ENCODE results near the gene ARSK.
"Not testable (repeated sequence)": the region's sequence is repeated elsewhere in the genome, so short reads cannot be mapped to it uniquely, and the experiment has no call there.

ARSK gene

GRCh38 chr5:95631255-95631958 lies 76.5 kb downstream of the ARSK start:
- no peak overlapping the region for H3K27ac ChIP-seq (ENCODE audit: low read length)
- no CpG with 5 or more reads among the region's 2 CpGs for WGBS (ENCODE audit: insufficient coverage, insufficient read length)
- H3K4me1 ChIP-seq (ENCODE audit: control insufficient read depth, insufficient read depth, low read length) = no peaks in the 10 kb centered on the region
- no peak overlapping the region for H3K4me3 ChIP-seq (ENCODE audit: low read length)
- DNase-seq (ENCODE audit: low read depth, low spot score) = no peak
- no peaks in the 10 kb centered on the region for H3K36me3 ChIP-seq (ENCODE audit: control insufficient read depth, insufficient read depth, low read length)
- no peaks in the 10 kb centered on the region for H3K27me3 ChIP-seq (ENCODE audit: control insufficient read depth, insufficient read depth, low read length)
- peaks cover 2% of the 10 kb centered on the region for H3K9me3 ChIP-seq (ENCODE audit: control insufficient read depth, insufficient read depth, low read length)

- peaks cover 2% of the 10 kb centered on the region for H3K9me3 ChIP-seq (ENCODE audit: control insufficient read depth, insufficient read depth, low read length)
- H3K27ac ChIP-seq (ENCODE audit: low read length) = no peak overlapping the region
- no peak overlapping the region for H3K4me3 ChIP-seq (ENCODE audit: low read length)
- no CpG with 5 or more reads among the region's 4 CpGs for WGBS (ENCODE audit: insufficient coverage, insufficient read length)
- no peak for DNase-seq (ENCODE audit: low read depth, low spot score)
- no peaks in the 10 kb centered on the region for H3K27me3 ChIP-seq (ENCODE audit: control insufficient read depth, insufficient read depth, low read length)
- H3K36me3 ChIP-seq (ENCODE audit: control insufficient read depth, insufficient read depth, low read length) = no peaks in the 10 kb centered on the region
- H3K4me1 ChIP-seq (ENCODE audit: control insufficient read depth, insufficient read depth, low read length) = no peaks in the 10 kb centered on the region
These were observed 77.2 kb downstream of the ARSK start for GRCh38 chr5:95631991-95632675.

- H3K9me3 ChIP-seq (ENCODE audit: control insufficient read depth, insufficient read depth, low read length); H3K27ac ChIP-seq (ENCODE audit: low read length); DNase-seq (ENCODE audit: low read depth, low spot score); H3K4me1 ChIP-seq (ENCODE audit: control insufficient read depth, insufficient read depth, low read length); H3K36me3 ChIP-seq (ENCODE audit: control insufficient read depth, insufficient read depth, low read length); H3K27me3 ChIP-seq (ENCODE audit: control insufficient read depth, insufficient read depth, low read length); H3K4me3 ChIP-seq (ENCODE audit: low read length): not testable (repeated sequence)
- no CpG with 5 or more reads among the region's 2 CpGs for WGBS (ENCODE audit: insufficient coverage, insufficient read length)
These were observed 78.0 kb downstream of the ARSK start for GRCh38 chr5:95632942-95633341.

- H3K4me3 ChIP-seq (ENCODE audit: low read length) = no peak overlapping the region
- no peaks in the 10 kb centered on the region for H3K4me1 ChIP-seq (ENCODE audit: control insufficient read depth, insufficient read depth, low read length)
- peaks cover 2% of the 10 kb centered on the region for H3K9me3 ChIP-seq (ENCODE audit: control insufficient read depth, insufficient read depth, low read length)
- H3K27ac ChIP-seq (ENCODE audit: low read length) = no peak overlapping the region
- WGBS (ENCODE audit: insufficient coverage, insufficient read length) = no CpG with 5 or more reads among the region's 3 CpGs
- no peak for DNase-seq (ENCODE audit: low read depth, low spot score)
- no peaks in the 10 kb centered on the region for H3K36me3 ChIP-seq (ENCODE audit: control insufficient read depth, insufficient read depth, low read length)
- H3K27me3 ChIP-seq (ENCODE audit: control insufficient read depth, insufficient read depth, low read length) = no peaks in the 10 kb centered on the region
These were observed 78.8 kb downstream of the ARSK start for GRCh38 chr5:95633671-95634070.

GRCh38 chr5:95634081-95634480 lies 79.2 kb downstream of the ARSK start:
- Histone ChIP-seq H3K27ac (ENCODE audit: low read length) (no peak overlapping the region), H3K36me3 (ENCODE audit: control insufficient read depth, insufficient read depth, low read length) (no peaks in the 10 kb centered on the region), H3K4me3 (ENCODE audit: low read length) (no peak overlapping the region), H3K9me3 (ENCODE audit: control insufficient read depth, insufficient read depth, low read length) (no peaks in the 10 kb centered on the region; the same call in 1 of the 2 replicates), H3K27me3 (ENCODE audit: control insufficient read depth, insufficient read depth, low read length) (no peaks in the 10 kb centered on the region), H3K4me1 (ENCODE audit: control insufficient read depth, insufficient read depth, low read length) (no peaks in the 10 kb centered on the region)
- no CpG with 5 or more reads among the region's 3 CpGs for WGBS (ENCODE audit: insufficient coverage, insufficient read length)
- DNase-seq (ENCODE audit: low read depth, low spot score) = no peak

- DNase-seq (ENCODE audit: low read depth, low spot score) = no peak
- no peak overlapping the region for H3K27ac ChIP-seq (ENCODE audit: low read length)
- H3K4me1 ChIP-seq (ENCODE audit: control insufficient read depth, insufficient read depth, low read length) = no peaks in the 10 kb centered on the region
- no peaks in the 10 kb centered on the region for H3K9me3 ChIP-seq (ENCODE audit: control insufficient read depth, insufficient read depth, low read length)
- no peaks in the 10 kb centered on the region for H3K36me3 ChIP-seq (ENCODE audit: control insufficient read depth, insufficient read depth, low read length)
- H3K27me3 ChIP-seq (ENCODE audit: control insufficient read depth, insufficient read depth, low read length) = no peaks in the 10 kb centered on the region
- WGBS (ENCODE audit: insufficient coverage, insufficient read length) = no CpG with 5 or more reads among the region's 3 CpGs
- H3K4me3 ChIP-seq (ENCODE audit: low read length) = no peak overlapping the region
These were observed 83.7 kb downstream of the ARSK start for GRCh38 chr5:95638632-95639031.

GRCh38 chr5:95641741-95642220 lies 86.9 kb downstream of the ARSK start:
- no CpG with 5 or more reads among the region's 5 CpGs for WGBS (ENCODE audit: insufficient coverage, insufficient read length)
- DNase-seq (ENCODE audit: low read depth, low spot score) = no peak
- Histone ChIP-seq H3K9me3 (ENCODE audit: control insufficient read depth, insufficient read depth, low read length) (no peaks in the 10 kb centered on the region), H3K36me3 (ENCODE audit: control insufficient read depth, insufficient read depth, low read length) (no peaks in the 10 kb centered on the region), H3K4me3 (ENCODE audit: low read length) (no peak overlapping the region), H3K27me3 (ENCODE audit: control insufficient read depth, insufficient read depth, low read length) (no peaks in the 10 kb centered on the region), H3K27ac (ENCODE audit: low read length) (no peak overlapping the region), H3K4me1 (ENCODE audit: control insufficient read depth, insufficient read depth, low read length) (no peaks in the 10 kb centered on the region)

GRCh38 chr5:95643152-95643551 lies 88.3 kb downstream of the ARSK start:
- Histone ChIP-seq H3K36me3 (ENCODE audit: control insufficient read depth, insufficient read depth, low read length) (no peaks in the 10 kb centered on the region), H3K9me3 (ENCODE audit: control insufficient read depth, insufficient read depth, low read length) (no peaks in the 10 kb centered on the region), H3K27ac (ENCODE audit: low read length) (no peak overlapping the region), H3K4me1 (ENCODE audit: control insufficient read depth, insufficient read depth, low read length) (no peaks in the 10 kb centered on the region), H3K27me3 (ENCODE audit: control insufficient read depth, insufficient read depth, low read length) (no peaks in the 10 kb centered on the region), H3K4me3 (ENCODE audit: low read length) (no peak overlapping the region)
- no peak for DNase-seq (ENCODE audit: low read depth, low spot score)
- WGBS (ENCODE audit: insufficient coverage, insufficient read length) = no CpG with 5 or more reads among the region's 7 CpGs

GRCh38 chr5:95644351-95645042 lies 89.6 kb downstream of the ARSK start:
- Histone ChIP-seq H3K4me1 (ENCODE audit: control insufficient read depth, insufficient read depth, low read length) (no peaks in the 10 kb centered on the region), H3K4me3 (ENCODE audit: low read length) (no peak overlapping the region), H3K9me3 (ENCODE audit: control insufficient read depth, insufficient read depth, low read length) (no peaks in the 10 kb centered on the region), H3K27ac (ENCODE audit: low read length) (no peak overlapping the region), H3K36me3 (ENCODE audit: control insufficient read depth, insufficient read depth, low read length) (no peaks in the 10 kb centered on the region), H3K27me3 (ENCODE audit: control insufficient read depth, insufficient read depth, low read length) (no peaks in the 10 kb centered on the region)
- DNase-seq (ENCODE audit: low read depth, low spot score) = no peak
- no CpG with 5 or more reads among the region's 4 CpGs for WGBS (ENCODE audit: insufficient coverage, insufficient read length)

- not testable (repeated sequence) for H3K27me3 ChIP-seq (ENCODE audit: control insufficient read depth, insufficient read depth, low read length); H3K4me1 ChIP-seq (ENCODE audit: control insufficient read depth, insufficient read depth, low read length); H3K9me3 ChIP-seq (ENCODE audit: control insufficient read depth, insufficient read depth, low read length); H3K4me3 ChIP-seq (ENCODE audit: low read length); H3K36me3 ChIP-seq (ENCODE audit: control insufficient read depth, insufficient read depth, low read length); H3K27ac ChIP-seq (ENCODE audit: low read length); DNase-seq (ENCODE audit: low read depth, low spot score)
- WGBS (ENCODE audit: insufficient coverage, insufficient read length) = no CpG with 5 or more reads among the region's 17 CpGs
These were observed 91.3 kb downstream of the ARSK start for GRCh38 chr5:95646226-95646568.
